ENCODE measurements around the gene ZFAND3.

DNA sequence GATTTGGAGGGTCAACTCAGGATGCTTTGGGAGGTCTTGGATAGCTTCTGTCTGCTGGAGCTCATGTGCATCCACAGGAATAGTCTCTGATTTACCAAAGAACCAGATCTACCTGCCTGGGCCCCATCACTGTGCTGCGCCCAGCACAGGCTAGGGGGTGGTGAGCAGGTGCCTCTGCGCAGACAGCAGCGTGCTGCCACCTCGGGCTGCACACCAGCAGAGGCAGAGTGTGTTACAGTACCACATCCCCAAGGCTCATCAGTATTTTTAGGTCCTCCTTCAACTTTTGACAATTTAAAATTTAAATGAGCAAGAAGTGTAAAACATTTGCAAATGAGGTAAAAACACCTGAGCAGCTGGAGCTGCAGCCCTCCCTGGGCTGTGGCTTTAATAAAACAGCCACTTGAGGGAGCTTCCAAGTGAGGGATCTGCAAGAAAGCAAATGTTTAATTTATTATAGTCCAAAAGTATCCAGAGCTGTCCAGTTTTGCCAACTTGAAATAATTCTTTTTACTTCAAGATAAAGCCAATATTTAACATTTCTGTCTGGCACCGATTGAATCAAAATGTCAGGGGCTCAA is 324.9 kb downstream of the ZFAND3 start:
- TF ChIP-seq POLR2A (IDR thresholded peaks at IDR 0.05) = no peak
- TF ChIP-seq, protein P1, sequence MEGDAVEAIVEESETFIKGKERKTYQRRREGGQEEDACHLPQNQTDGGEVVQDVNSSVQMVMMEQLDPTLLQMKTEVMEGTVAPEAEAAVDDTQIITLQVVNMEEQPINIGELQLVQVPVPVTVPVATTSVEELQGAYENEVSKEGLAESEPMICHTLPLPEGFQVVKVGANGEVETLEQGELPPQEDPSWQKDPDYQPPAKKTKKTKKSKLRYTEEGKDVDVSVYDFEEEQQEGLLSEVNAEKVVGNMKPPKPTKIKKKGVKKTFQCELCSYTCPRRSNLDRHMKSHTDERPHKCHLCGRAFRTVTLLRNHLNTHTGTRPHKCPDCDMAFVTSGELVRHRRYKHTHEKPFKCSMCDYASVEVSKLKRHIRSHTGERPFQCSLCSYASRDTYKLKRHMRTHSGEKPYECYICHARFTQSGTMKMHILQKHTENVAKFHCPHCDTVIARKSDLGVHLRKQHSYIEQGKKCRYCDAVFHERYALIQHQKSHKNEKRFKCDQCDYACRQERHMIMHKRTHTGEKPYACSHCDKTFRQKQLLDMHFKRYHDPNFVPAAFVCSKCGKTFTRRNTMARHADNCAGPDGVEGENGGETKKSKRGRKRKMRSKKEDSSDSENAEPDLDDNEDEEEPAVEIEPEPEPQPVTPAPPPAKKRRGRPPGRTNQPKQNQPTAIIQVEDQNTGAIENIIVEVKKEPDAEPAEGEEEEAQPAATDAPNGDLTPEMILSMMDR (IDR thresholded peaks at IDR 0.05) = no peak
